Endothelial cell of hepatic sinusoid (primary cell): ENCODE results near the gene KCNH6.

ENCODE experiments used
- in situ Hi-C: cut with HindIII; loops from 2 replicates; pipeline ENCODE4 v1.10.0; 2017; ENCODE audit warnings: low sequenced_read_pairs

The KCNH6 gene

DNA sequence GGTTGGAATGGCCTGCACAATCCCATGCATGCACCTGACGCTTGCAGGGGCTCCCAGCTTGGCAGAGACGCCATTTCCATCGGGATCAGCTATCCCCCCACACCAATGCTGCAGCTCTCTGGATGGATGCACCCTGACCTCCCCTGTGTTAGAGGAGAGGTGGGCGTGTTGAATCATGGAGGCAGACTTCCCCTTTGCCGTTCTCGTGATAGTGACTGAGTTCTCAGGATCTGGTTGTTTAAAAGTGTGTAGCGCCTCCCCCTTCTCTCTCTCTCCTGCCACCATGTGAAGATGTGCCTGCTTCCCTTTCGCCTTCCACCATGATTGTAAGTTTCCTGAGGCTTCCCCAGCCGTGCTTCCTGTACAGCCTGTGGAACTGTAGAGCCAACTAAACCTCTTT, 17.8 kb upstream of the KCNH6 start:
- in situ Hi-C loops = no loop called here

GRCh38 chr17:63506627-63507026, 16.5 kb upstream of the KCNH6 start:
- in situ Hi-C loops = no loop called here

GRCh38 chr17:63511331-63511730, 11.8 kb upstream of the KCNH6 start:
- in situ Hi-C loops = no loop called here

GRCh38 chr17:63512388-63512787, 10.8 kb upstream of the KCNH6 start:
- in situ Hi-C loops = no loop called here

- in situ Hi-C loops = no loop called here
Observed at GRCh38 chr17:63512896-63513644, 10.1 kb upstream of the KCNH6 start.

GRCh38 chr17:63514477-63514876, 8.7 kb upstream of the KCNH6 start:
- in situ Hi-C loops = no loop called here

- in situ Hi-C loops = no loop called here
Observed at GRCh38 chr17:63514974-63515373, 8.2 kb upstream of the KCNH6 start.

DNA sequence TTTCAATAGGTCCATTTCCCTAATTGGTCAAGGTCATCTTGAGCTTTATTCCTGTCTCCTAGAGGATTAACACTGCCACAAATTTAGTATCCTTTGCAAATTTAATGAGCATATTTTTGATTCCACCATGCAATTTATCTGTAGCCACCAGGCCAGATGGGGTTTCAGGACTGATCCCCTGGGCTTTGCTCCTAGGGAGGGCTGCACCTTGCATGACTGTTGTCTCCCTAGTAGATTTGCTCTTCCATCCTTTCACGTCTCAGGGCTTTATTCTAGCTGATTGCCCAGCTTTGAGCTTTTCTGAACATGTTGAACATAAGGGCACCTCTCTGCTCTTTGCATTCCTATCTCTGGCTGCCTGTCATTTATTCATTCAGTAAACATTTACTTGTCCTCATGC, 7.7 kb upstream of the KCNH6 start:
- in situ Hi-C loops = no loop called here

DNA sequence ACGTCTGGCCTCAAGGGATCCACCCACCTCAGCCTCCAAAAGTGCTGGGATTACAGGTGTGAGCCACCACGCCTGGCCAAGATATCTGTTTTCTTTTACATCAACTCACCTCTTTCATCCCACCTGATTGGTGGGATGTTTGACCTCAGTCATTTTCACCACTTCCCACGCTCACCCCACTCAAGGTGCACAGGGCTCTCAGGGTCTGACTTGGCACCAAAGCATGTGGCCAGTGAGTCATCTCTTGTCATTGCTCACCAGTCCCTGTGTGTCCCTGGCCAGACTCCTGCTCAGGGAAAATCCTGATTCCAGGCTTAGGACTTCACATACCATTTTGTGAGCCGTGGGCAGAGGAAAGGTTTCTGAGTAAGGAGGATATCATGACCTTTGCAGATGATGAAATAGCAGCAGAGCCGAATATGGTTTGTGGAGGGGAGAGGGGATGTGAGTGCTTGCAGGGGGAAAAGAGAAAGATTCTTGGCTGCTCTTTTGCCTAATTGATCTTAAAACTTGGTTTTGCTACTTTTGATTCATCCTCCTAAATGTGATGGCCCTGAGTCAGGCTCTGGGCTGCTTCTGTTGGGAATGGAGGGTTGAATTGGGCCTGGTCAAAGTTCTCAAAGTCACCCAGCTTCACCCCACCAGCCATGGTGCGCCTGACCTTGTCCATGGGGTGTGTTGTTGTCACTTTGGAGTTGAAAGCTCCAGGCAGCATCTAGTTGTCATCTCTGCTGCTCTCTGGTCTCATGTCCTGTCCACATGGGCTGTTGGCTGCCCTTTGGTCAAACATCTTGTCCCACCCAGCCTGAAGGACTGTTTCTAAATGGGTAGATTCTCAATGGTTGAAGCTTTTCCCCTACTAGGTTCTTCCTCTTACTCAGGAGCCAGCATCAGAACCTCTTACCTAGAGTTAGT, 6.0 kb upstream of the KCNH6 start:
- in situ Hi-C loops = no loop called here

DNA sequence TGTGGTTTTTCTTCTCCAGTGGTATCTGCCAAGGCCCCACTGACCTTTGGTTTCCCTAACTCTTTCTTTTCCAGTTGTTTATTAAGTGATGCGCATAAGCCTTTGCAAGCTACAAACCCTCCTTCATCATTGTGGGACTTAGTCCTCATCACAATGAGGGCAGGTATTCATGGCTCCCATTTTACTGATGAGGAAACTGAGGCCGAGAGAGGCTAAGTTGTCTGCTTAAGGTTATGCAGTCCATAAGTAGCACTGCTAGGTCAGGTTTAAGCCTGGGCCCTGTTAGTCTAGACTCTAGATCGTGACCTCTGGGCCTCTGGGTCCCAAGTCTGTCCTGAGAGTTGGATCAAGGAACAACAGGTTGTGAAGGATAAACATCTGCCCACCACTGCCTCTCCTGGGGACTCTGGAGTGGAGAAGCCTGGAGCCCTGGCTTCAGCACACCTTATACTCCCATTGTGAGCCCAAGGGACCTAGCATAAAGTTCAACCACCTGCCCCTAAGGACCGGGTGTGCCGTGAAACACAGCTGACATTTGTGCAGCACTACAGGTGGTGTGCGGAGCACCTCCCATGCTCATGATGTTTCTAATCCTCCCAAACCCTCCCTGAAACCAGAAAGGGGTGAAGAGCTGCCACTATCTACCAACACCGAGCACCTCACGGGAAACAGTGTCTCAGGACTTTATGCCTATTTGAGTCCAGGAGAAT, 5.2 kb upstream of the KCNH6 start:
- in situ Hi-C loops = no loop called here

DNA sequence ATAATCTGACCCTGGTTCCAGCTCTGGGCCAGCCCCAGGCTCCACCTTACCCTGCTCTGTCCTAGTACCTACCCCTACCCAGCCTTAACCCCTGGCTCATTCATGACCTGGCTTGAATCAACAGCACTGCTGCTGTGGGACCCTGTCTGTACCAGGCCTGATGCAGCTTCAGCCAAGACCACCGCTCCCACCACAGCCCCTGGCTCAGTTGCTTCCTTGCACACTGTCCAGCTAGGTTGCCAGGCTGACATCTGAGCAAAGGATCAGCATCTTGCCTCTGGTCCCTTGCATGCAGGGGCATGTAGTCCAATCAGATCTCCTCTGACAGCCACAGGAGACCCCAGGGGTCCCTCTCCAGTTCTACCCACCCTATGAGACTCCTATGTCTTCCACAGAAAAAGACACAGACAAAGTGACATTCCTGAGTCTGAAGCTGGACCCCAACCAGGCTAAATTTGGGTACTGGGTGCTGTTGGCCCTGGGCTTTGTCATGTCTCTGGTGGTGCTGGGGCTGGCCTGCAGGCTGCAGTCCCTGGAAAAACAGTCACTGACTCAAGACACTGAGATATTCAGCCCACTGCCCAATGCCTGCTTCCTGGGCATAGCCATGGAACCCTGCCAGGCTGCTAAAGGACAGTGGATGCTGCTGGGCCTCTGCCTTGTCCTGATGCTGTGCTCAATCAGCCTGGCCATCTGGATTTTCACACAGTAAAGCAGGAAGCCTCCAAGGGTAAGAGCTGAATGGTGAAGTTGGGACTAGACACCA, 3.9 kb upstream of the KCNH6 start:
- in situ Hi-C loops = no loop called here

GRCh38 chr17:63519972-63520882, 2.9 kb upstream of the KCNH6 start:
- in situ Hi-C loops = no loop called here

GRCh38 chr17:63524051-63524450, 893 bp downstream of the KCNH6 start:
- in situ Hi-C loops = no loop called here

DNA sequence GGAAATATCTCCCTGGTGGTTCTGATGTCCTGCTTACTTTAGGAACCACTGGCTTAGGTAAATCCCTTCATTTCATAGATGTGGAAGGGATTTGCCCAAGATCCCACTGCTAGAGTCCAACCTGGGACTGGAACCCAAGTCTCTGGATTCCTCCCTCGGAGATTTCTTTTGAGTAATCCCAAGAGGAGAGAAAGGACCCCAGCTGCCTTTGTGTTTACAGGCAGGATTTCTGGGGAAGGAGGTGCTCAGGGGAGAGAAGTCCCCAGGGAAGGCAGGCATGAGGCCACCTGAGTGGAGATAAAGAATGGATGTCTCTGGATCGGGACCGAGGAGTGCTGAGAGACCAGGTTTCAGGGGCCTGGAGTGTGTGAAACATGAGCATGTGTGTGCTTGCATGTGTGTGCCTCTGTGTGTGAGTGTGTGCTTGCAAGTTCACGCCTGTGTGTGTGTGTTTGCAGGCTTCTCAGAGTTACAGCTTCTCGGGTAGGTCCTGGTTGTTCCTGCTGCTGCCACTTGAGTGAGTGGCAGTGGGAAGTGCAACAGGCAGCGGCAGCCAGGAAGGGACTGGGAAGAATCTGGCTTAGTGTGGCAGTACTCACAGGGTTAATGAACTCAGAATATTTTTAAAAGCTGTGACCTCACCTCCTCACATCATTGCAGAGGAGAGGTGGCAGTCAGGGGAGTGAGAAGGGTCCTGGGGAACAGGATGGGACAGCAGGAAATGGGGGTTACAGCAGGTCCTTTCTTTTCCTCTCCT, 2.2 kb downstream of the KCNH6 start:
- in situ Hi-C loops = no loop called here

DNA sequence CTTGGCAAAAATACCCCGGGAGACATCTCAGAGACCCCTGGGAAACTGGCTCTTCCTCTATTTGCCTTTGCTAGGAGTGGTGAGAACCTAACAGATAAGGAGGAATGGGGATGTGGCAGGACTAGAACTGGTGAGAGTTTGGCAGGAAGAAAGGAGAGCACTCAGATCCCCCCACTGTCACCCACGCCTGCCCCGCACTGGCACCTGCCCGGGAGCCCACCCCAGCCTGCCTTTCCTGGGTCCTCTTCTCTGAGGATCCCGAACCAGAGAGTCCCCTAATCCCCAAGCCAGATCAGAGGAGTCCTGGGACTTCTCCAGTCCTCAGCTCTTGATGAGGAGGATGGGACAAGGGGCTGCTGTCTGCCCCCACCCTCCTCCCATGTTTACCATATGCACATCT, 3.7 kb downstream of the KCNH6 start:
- in situ Hi-C loops = no loop called here

GRCh38 chr17:63528183-63528582, 5.0 kb downstream of the KCNH6 start:
- in situ Hi-C loops = no loop called here

DNA sequence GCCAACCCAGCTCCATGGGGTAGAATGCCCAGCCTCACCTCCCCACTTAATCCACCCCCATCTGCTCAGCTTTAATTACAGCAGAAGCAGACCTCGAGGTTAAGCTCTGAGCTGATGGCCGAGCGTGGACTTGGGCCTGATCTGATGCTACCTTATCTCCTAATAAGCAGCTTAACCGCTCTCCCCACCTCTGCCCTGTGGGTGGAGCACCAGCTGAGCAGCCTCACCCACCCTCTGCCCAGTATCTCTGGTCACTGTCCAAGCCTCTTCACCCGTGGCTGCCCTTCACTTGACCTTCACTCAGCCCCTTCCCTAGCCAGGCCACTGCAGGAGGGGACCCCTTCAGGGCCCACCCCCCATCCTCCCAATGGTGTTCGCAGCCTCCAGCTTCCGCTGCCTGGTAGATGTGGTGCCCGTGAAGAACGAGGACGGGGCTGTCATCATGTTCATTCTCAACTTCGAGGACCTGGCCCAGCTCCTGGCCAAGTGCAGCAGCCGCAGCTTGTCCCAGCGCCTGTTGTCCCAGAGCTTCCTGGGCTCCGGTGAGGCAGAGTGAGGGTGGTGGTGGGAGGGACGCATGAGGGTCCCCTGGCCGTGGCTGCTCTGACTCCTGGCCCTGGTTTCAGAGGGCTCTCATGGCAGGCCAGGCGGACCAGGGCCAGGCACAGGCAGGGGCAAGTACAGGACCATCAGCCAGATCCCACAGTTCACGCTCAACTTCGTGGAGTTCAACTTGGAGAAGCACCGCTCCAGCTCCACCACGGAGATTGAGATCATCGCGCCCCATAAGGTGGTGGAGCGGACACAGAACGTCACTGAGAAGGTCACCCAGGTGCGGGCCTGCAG, 6.8 kb downstream of the KCNH6 start:
- in situ Hi-C loops = no loop called here

GRCh38 chr17:63530557-63531021, 7.4 kb downstream of the KCNH6 start:
- in situ Hi-C loops = no loop called here
